AG09309 (cell line): ENCODE data around the gene PRKCH.

Experiments
- DNase-seq: peaks from one replicate; pipeline ENCODE4 v3.0.0-alpha.2; 2010; ENCODE audit warnings: low read depth
- H3K4me3 ChIP-seq: 2 replicates; pipeline ENCODE4 v1.5.1; 2011; ENCODE audit warnings: mild to moderate bottlenecking, low read depth, low read length, moderate library complexity; ENCODE audit not compliant: control insufficient read depth
- TF ChIP-seq, protein P1 (sequence below): IDR thresholded peaks from 2 replicates; pipeline ENCODE4 v1.5.1; 2011; ENCODE audit warnings: mild to moderate bottlenecking, low read depth, low read length, inconsistent platforms; ENCODE audit not compliant: insufficient read depth, control insufficient read depth; ENCODE audit errors: missing control alignments

PRKCH gene

DNA sequence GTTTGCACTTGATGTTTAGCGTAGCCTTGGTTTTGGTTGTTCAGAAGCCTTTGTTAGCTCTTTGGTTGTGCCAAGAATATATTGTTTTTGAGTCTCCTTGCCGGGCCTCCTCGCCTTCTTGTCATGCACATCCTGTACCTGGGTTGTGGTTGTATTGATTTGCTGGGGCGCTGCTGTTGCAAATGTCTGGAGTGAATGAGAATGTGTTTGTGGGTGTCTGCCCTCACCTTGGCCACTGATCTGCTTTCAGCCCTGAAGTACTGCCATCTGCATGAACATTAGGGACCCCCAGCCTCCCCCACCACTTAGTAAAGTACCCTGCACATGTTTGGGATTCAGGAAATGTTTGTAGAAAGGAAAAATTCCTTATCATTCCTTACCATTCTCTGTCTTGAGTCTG lies 16.5 kb downstream of the PRKCH start:
- DNase-seq: no peak
- TF ChIP-seq, protein P1, sequence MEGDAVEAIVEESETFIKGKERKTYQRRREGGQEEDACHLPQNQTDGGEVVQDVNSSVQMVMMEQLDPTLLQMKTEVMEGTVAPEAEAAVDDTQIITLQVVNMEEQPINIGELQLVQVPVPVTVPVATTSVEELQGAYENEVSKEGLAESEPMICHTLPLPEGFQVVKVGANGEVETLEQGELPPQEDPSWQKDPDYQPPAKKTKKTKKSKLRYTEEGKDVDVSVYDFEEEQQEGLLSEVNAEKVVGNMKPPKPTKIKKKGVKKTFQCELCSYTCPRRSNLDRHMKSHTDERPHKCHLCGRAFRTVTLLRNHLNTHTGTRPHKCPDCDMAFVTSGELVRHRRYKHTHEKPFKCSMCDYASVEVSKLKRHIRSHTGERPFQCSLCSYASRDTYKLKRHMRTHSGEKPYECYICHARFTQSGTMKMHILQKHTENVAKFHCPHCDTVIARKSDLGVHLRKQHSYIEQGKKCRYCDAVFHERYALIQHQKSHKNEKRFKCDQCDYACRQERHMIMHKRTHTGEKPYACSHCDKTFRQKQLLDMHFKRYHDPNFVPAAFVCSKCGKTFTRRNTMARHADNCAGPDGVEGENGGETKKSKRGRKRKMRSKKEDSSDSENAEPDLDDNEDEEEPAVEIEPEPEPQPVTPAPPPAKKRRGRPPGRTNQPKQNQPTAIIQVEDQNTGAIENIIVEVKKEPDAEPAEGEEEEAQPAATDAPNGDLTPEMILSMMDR: no peak
- no peak overlapping the region for H3K4me3 ChIP-seq

DNA sequence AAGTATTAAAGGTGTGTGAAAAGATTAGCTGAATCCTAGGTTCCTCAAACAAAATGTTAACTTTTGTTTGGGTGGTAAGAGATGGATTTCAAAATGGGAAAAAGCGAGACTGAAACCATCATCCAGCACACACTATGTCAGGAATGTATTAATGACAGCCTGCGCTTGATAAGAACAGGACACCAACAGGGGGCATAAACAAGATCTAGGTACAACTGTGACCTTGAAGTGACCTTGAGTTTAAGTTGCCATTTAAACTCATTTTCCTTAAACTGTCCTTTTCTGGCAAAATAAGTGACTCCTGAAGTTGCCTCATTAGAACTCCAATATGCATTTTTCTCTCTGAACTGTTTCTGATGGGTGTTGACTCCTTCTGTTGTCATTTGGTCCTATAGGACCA lies 17.1 kb downstream of the PRKCH start:
- TF ChIP-seq, protein P1: no peak
- no peak for DNase-seq
- no peak overlapping the region for H3K4me3 ChIP-seq

DNA sequence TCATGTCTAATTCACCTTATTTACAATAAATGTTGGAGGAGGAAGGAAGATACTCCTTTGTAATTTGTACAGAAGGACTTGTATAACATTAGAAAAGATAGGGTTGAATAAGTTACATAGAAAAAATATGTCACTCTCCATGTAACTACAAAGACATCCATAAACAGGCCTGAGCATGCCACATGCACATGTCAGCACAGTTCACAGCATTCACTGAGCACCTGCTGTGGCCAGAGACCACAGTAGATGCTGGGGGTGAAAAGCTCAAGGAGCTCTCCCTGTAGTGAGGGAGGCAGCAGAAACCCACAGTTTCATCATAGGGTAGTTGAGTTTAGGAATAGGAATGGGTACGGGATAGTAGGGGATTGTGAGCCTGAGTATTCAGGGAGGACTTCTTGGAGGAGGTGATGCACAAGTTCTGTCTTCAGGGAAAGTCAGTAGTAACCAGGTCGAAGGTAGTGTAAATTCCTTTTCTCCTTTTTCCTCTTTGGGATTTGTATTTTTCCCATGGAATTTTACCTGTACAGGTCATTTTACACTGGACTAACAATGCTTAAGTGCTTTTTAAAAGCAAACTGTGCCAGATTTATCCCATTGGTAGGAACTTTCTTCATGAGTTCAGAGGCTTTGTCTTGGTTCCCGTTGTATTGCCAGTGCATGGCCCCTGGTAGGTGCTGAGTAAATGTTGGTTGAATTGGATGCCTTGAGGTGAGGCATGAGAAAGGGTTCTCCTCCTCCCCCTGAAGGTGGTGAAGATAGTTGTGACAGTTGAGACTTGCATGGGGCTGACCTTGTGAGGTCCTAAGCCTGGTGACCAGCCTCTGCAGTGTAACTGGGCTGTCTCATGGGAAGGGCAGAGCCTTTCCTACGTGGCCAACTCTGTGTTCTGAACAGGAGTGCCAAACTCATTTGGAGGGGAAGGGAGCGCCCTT lies 20.2 kb downstream of the PRKCH start:
- TF ChIP-seq, protein P1: no peak
- no peak for DNase-seq

DNA sequence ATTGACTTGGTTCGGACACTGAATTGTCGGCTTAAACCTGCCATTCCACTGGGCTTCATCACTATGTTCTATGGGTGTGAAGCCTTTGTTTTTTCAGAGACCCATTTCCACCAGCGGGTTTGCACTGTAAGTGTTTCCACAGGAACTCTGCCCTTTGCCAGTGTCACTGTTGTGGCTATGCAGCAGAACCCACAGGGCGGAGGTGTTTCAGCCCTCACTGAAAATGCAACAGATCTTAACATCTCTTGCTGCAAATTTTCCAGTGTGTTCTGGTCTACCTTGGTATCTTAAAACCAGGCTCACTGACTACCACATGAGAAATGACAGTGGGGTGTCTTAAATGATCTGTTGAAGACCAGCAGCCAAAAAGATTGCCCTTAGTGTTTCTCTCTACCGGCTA lies 21.1 kb downstream of the PRKCH start:
- H3K4me3 ChIP-seq: no peak overlapping the region
- DNase-seq: no peak
- TF ChIP-seq, protein P1: no peak

More for the DNA sequence above, 20.2 kb downstream of the PRKCH start:
- no peak overlapping the region for H3K4me3 ChIP-seq

DNA sequence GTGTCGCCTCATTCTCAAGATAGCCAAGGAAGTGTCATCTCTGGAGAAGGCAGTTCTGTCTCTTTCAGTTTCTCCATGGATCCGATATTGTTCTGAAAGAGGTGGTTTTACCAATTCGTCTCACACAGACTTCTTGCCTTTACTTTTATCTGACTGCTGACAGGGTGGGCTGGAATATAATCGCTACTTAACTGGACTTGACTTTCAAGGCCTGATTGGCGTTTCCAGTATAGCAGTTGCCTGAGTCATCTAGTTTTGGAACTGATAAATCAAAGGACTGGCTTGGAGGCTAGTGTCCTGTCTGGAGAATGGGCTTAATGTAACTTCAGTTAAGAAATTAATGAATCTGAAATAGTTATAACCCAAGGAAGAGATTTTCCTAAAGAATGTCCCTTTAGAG lies 21.6 kb downstream of the PRKCH start:
- no peak for DNase-seq
- no peak overlapping the region for H3K4me3 ChIP-seq
- TF ChIP-seq, protein P1: no peak

DNA sequence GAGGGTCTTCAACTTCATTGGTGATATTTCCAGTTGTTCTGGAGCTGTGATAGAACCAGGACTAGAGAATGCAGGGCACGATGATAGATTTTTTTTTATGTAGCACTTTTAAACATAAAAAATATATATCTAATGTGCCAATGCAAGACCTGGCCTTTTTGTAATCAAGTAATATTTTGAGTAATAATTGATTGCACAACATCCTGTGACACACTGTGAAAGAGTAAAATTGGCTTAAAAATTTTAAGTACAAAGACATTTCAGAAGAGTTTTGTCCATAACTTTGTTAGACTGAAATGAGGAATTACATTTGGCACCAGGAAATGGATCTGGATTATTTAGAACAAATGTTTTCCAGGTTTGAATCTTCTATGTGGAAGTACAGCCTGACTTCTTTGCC lies 22.1 kb downstream of the PRKCH start:
- TF ChIP-seq, protein P1: no peak
- no peak for DNase-seq
- H3K4me3 ChIP-seq: no peak overlapping the region
